HCT116 (cell line): ENCODE measurements around the gene LHX4. TPM values are rescaled to one million over a fixed set of nuclear protein-coding genes. Genes with fewer than 3 reads are reported as not detected.

Source experiments
- ATAC-seq: fragments of 200-7000 bp; cut with Tn5 transposase; 2 replicates; pipeline ENCODE4 v1.9.1; 2020; ENCODE audit warnings: mild to moderate bottlenecking, moderate library complexity
- BruUV-seq: library from RNA; stranded (reverse); fragments of 400-500 nt; replicated peaks from 2 replicates; lab custom pipeline; 2021; lab: Mats Ljungman, UMichigan
- CTCF ChIA-PET: fragments of 300-600 bp; sonication (Branson Sonifier 250); formaldehyde crosslinking; loops from one replicate; lab custom pipeline; 2021; ENCODE audit warnings: antibody characterized with exemption; lab: Charles Lee
- POLR2A ChIA-PET: fragments of 300-600, 350-600 bp; sonication (Branson Sonifier 250); formaldehyde crosslinking; loops from one replicate; lab custom pipeline; 2021; ENCODE audit warnings: antibody characterized with exemption; lab: Charles Lee
- RAD21 ChIA-PET, 2 experiments: fragments of 300-600 bp; sonication (Branson Sonifier 250); formaldehyde crosslinking; loops; one replicate each; lab custom pipeline; 2023; ENCODE audit warnings: low total read pairs in 2 of 2; ENCODE audit not compliant: uncharacterized antibody in 2 of 2, unreplicated experiment in 2 of 2, low non-redundant PET in 1 of 2; lab: Charles Lee
- DNase-seq: peaks from one replicate; pipeline ENCODE4 v3.0.0-alpha.2; 2010; ENCODE audit warnings: low read depth, low spot score
- H2AFZ ChIP-seq: fragments of 200-600 bp; shearing (Covaris generic), sonication (generic); 2 replicates; pipeline ENCODE4 v1.6.1; 2017; ENCODE audit warnings: low read depth, mixed run types, mixed read lengths, antibody characterized with exemption, low read length; ENCODE audit not compliant: poor library complexity, severe bottlenecking
- H3K27ac ChIP-seq: 2 replicates; pipeline ENCODE4 v1.5.1; 2012; ENCODE audit warnings: low read depth, low read length
- H3K27me3 ChIP-seq: fragments of 200-600 bp; sonication (generic); 2 replicates; pipeline ENCODE4 v1.6.1; 2016; ENCODE audit warnings: mixed run types, low read length, mixed read lengths; ENCODE audit not compliant: insufficient read depth
- H3K36me3 ChIP-seq, 2 experiments: fragments of 200-500 bp in 1 of 2; fragments of 200-600 bp in 1 of 2; sonication (Bioruptor generic) in 1 of 2; sonication (generic) in 1 of 2; 2 replicates each; pipeline versions ENCODE4 v1.5.1 to v1.6.1; 2014 to 2016; ENCODE audit warnings: low read length in 2 of 2, inconsistent platforms in 1 of 2, mixed read lengths in 1 of 2, mixed run types in 1 of 2; ENCODE audit not compliant: insufficient read depth in 2 of 2, control insufficient read depth in 1 of 2
- H3K4me1 ChIP-seq, 2 experiments: fragments of 200-600 bp in 1 of 2; sonication (generic) in 1 of 2; 2 replicates each; pipeline versions ENCODE4 v1.5.1 to v1.6.1; 2012 to 2017; ENCODE audit warnings: low read length in 2 of 2, inconsistent platforms in 1 of 2, mild to moderate bottlenecking in 1 of 2, mixed read lengths in 1 of 2, mixed run types in 1 of 2, moderate library complexity in 1 of 2; ENCODE audit not compliant: insufficient read depth in 2 of 2, control insufficient read depth in 1 of 2
- H3K4me2 ChIP-seq: fragments of 200-600 bp; sonication (generic); 2 replicates; pipeline ENCODE4 v1.6.1; 2017; ENCODE audit warnings: mixed run types, low read length, mixed read lengths
- H3K4me3 ChIP-seq, 2 experiments: fragments of 200-600 bp in 1 of 2; sonication (generic) in 1 of 2; replicated peaks in 1 of 2; 2 replicates each; pipeline ENCODE4 v1.5.1; 2011 to 2016; ENCODE audit warnings: low read length in 2 of 2, control low read depth in 1 of 2, low read depth in 1 of 2, mild to moderate bottlenecking in 1 of 2, mixed read lengths in 1 of 2, mixed run types in 1 of 2
- H3K79me2 ChIP-seq: fragments of 200-600 bp; sonication (generic); 2 replicates; pipeline ENCODE4 v1.6.1; 2017; ENCODE audit warnings: mild to moderate bottlenecking, mixed run types, low read length, moderate library complexity, mixed read lengths; ENCODE audit not compliant: insufficient read depth
- H3K9ac ChIP-seq: fragments of 200-600 bp; sonication (generic); 2 replicates; pipeline ENCODE4 v1.6.1; 2016; ENCODE audit warnings: low read length, mixed read lengths
- H3K9me2 ChIP-seq: fragments of 200-600 bp; sonication (generic), shearing (Covaris generic); 2 replicates; pipeline ENCODE4 v1.6.1; 2017; ENCODE audit warnings: mixed run types, mild to moderate bottlenecking, moderate library complexity; ENCODE audit not compliant: insufficient read depth
- H3K9me3 ChIP-seq, 2 experiments: fragments of 200-500 bp in 1 of 2; fragments of 200-600 bp in 1 of 2; sonication (Bioruptor generic) in 1 of 2; sonication (generic) in 1 of 2; 2 replicates each; pipeline ENCODE4 v1.6.1; 2014 to 2017; ENCODE audit warnings: low read length in 2 of 2, mixed read lengths in 2 of 2, inconsistent platforms in 1 of 2, low read depth in 1 of 2, mild to moderate bottlenecking in 1 of 2, mixed run types in 1 of 2, moderate library complexity in 1 of 2; ENCODE audit not compliant: control insufficient read depth in 1 of 2, insufficient read depth in 1 of 2
- H4K20me1 ChIP-seq: fragments of 200-600 bp; sonication (generic), shearing (Covaris generic); 2 replicates; pipeline ENCODE4 v1.6.1; 2017; ENCODE audit warnings: mixed run types, mild to moderate bottlenecking, moderate library complexity; ENCODE audit not compliant: insufficient read depth
- ATF3 ChIP-seq: IDR thresholded peaks from 2 replicates; pipeline ENCODE4 v1.6.1; 2012
- CBX3 ChIP-seq: IDR thresholded peaks from 2 replicates; pipeline ENCODE4 v1.6.1; 2012; ENCODE audit warnings: low read depth
- CEBPB ChIP-seq: IDR thresholded peaks from 2 replicates; pipeline ENCODE4 v1.6.1; 2012; ENCODE audit warnings: low read depth
- CTCF ChIP-seq, 3 experiments: fragments of 200-600 bp in 1 of 3; sonication (generic) in 1 of 3; IDR thresholded peaks in 2 of 3; conservative IDR thresholded peaks in 1 of 3; 2 replicates each; pipeline ENCODE4 v1.5.1; 2012 to 2017; ENCODE audit warnings: low read depth in 2 of 3, low read length in 2 of 3, antibody characterized with exemption in 1 of 3, borderline replicate concordance in 1 of 3, control low read depth in 1 of 3, mild to moderate bottlenecking in 1 of 3, mixed read lengths in 1 of 3, mixed run types in 1 of 3, moderate library complexity in 1 of 3; ENCODE audit not compliant: insufficient read depth in 1 of 3
- ELF1 ChIP-seq: IDR thresholded peaks from 2 replicates; pipeline ENCODE4 v1.6.1; 2012; ENCODE audit warnings: low read depth, borderline replicate concordance
- EZH2phosphoT487 ChIP-seq: fragments of 200-600 bp; IDR thresholded peaks from 2 replicates; pipeline ENCODE4 v1.6.1; 2018; ENCODE audit warnings: antibody characterized with exemption, borderline replicate concordance
- JUND ChIP-seq: IDR thresholded peaks from 2 replicates; pipeline ENCODE4 v1.6.1; 2012
- POLR2A ChIP-seq: IDR thresholded peaks from 2 replicates; pipeline ENCODE4 v1.7.0; 2011; ENCODE audit warnings: borderline replicate concordance; ENCODE audit not compliant: insufficient read depth, insufficient read length; ENCODE audit errors: extremely low read depth
- POLR2AphosphoS5 ChIP-seq: IDR thresholded peaks from 2 replicates; pipeline ENCODE4 v1.6.1; 2011; ENCODE audit warnings: mild to moderate bottlenecking, low read depth, low read length, moderate library complexity
- SP1 ChIP-seq: IDR thresholded peaks from 2 replicates; pipeline ENCODE4 v1.6.1; 2012; ENCODE audit warnings: low read depth
- SRF ChIP-seq: IDR thresholded peaks from 2 replicates; pipeline ENCODE4 v1.6.1; 2012; ENCODE audit warnings: low read depth
- TCF7L2 ChIP-seq: IDR thresholded peaks from 2 replicates; pipeline ENCODE4 v1.7.0; 2011; ENCODE audit warnings: borderline replicate concordance, inconsistent platforms; ENCODE audit not compliant: insufficient read depth, insufficient read length; ENCODE audit errors: extremely low read depth
- YY1 ChIP-seq: IDR thresholded peaks from 2 replicates; pipeline ENCODE4 v1.6.1; 2011; ENCODE audit warnings: low read length, low read depth, moderate library complexity, mild to moderate bottlenecking; ENCODE audit not compliant: insufficient replicate concordance; ENCODE audit errors: extremely low read depth
- ZNF274 ChIP-seq: fragments of 200-500 bp; sonication (Bioruptor generic); IDR thresholded peaks from 2 replicates; pipeline ENCODE4 v1.6.1; 2014; ENCODE audit warnings: mild to moderate bottlenecking, low read depth, low read length, inconsistent platforms
- intact Hi-C: fragments of 100-400 bp; cut with micrococcal nuclease; formaldehyde crosslinking; loops from 2 replicates; pipeline ENCODE4 v1.10.0; 2022
- total RNA-seq: library from RNA; stranded (reverse); gene quantifications from one replicate; pipeline ENCODE4 v1.2.1, GENCODE V29; 2021; ENCODE audit not compliant: unreplicated experiment
- TF ChIP-seq, protein P1 (sequence below): IDR thresholded peaks from 2 replicates; pipeline ENCODE4 v1.6.1; 2012

The LHX4 gene
- total RNA-seq, 1 experiment from 2014 or later, result 0.44 TPM

DNA sequence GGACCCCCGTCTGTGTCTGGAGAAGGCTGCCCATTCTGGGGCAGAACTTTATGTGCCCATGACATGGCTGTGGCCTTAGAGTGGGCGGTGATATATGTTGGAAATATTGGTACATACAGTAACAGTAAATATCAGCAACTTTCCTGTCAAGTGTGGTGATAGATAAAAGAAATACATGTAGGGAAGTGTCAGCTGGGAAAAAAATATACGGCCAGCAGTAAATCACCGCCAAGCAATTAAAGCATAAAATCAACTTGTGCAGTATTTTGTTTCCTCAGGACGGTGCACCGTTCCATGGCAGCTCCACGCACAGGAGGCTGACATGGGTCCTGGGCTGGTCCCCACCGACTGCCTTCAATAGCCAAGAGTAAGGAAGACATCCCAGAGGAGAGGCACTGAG, 27.4 kb downstream of the LHX4 start:
- no TSS peak for BruUV-seq
- no peaks in the 10 kb centered on the region for H3K4me1 ChIP-seq
- intact Hi-C loops, result no loop called here
- CTCF ChIA-PET, result no interaction called here
- no peak for DNase-seq
- H3K79me2 ChIP-seq, result no peaks in the 10 kb centered on the region
- no peak overlapping the region for H2AFZ ChIP-seq
- no peak overlapping the region for H3K4me2 ChIP-seq
- POLR2A ChIA-PET, result no interaction called here
- TF ChIP-seq, protein P1, sequence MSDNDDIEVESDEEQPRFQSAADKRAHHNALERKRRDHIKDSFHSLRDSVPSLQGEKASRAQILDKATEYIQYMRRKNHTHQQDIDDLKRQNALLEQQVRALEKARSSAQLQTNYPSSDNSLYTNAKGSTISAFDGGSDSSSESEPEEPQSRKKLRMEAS, result no peak
- TF ChIP-seq ATF3 (no peak), SRF (no peak), CTCF (IDR thresholded peaks at IDR 0.05 in 2 of 3, conservative IDR thresholded peaks at IDR 0.05 in 1 of 3; ENCODE audit: borderline replicate concordance in 1 of 3, insufficient read depth in 1 of 3, low read depth in 2 of 3, low read length in 2 of 3) (no peak), CEBPB (no peak)
- no peak overlapping the region for H3K9ac ChIP-seq
- no peaks in the 10 kb centered on the region for H3K36me3 ChIP-seq
- no peaks in the 10 kb centered on the region for H3K9me3 ChIP-seq
- H3K9me2 ChIP-seq, result no peaks in the 10 kb centered on the region
- RAD21 ChIA-PET, result no interaction called here
- no peaks in the 10 kb centered on the region for H4K20me1 ChIP-seq
- no peaks in the 10 kb centered on the region for H3K27me3 ChIP-seq
- H3K4me3 ChIP-seq, result no peak overlapping the region
- no peak overlapping the region for H3K27ac ChIP-seq
- no peak for ATAC-seq

DNA sequence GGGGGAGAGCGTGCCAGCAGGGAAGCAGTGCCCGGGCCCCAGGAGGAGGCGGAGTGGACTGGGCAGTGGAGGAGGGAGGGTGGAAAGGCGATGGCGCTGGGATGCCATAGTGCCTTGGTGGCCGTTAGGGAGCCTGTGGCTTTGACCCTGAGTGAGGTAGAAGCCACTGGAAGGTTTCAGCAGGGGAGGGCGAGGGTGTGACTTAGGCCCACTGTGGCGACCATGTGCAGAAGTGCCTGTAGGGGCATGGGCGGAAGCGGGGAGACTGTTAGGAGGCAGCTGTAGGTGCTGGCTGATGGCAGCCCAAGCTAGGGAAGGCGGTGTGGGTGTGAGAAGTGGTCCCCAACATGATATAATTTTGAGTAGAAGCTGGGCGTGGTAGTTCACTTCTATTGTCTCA, 28.2 kb downstream of the LHX4 start:
- no peaks in the 10 kb centered on the region for H3K9me3 ChIP-seq
- peaks cover 0 to 3% of the 10 kb centered on the region in 2 experiments; a peak in 1 of 4 replicates for H3K4me1 ChIP-seq
- CTCF ChIA-PET, result no interaction called here
- H4K20me1 ChIP-seq, result no peaks in the 10 kb centered on the region
- H3K4me3 ChIP-seq, result no peak overlapping the region
- H3K4me2 ChIP-seq, result no peak overlapping the region
- POLR2A ChIA-PET, result no interaction called here
- no TSS peak for BruUV-seq
- H3K27me3 ChIP-seq, result no peaks in the 10 kb centered on the region
- H3K36me3 ChIP-seq, result no peaks in the 10 kb centered on the region
- no peaks in the 10 kb centered on the region for H3K9me2 ChIP-seq
- no peak overlapping the region for H3K9ac ChIP-seq
- TF ChIP-seq EZH2phosphoT487, result no peak
- no peak for TF ChIP-seq SRF
- no peak for TF ChIP-seq CBX3
- no peak for TF ChIP-seq POLR2A
- TF ChIP-seq YY1, result no peak
- no peak for TF ChIP-seq TCF7L2
- no peak for TF ChIP-seq SP1
- no peak for TF ChIP-seq CTCF (IDR thresholded peaks at IDR 0.05 in 2 of 3, conservative IDR thresholded peaks at IDR 0.05 in 1 of 3; ENCODE audit: borderline replicate concordance in 1 of 3, insufficient read depth in 1 of 3, low read depth in 2 of 3, low read length in 2 of 3)
- TF ChIP-seq ZNF274, result no peak
- TF ChIP-seq, protein P1, result no peak
- no peak for TF ChIP-seq ELF1
- no peak for TF ChIP-seq POLR2AphosphoS5
- no peak for TF ChIP-seq JUND
- TF ChIP-seq ATF3, result no peak
- RAD21 ChIA-PET, result no interaction called here
- DNase-seq (no peak), ATAC-seq (no peak)
- no peak overlapping the region for H2AFZ ChIP-seq
- no peak overlapping the region for H3K27ac ChIP-seq
- no peaks in the 10 kb centered on the region for H3K79me2 ChIP-seq
- intact Hi-C loops, result no loop called here
